GM21786 (cell line): ENCODE results near the gene STAB2.

Experiments used
- ATAC-seq: cut with Tn5 transposase; IDR thresholded peaks from one replicate; pipeline ENCODE4 v1.9.1; 2021; ENCODE audit not compliant: unreplicated experiment

Gene STAB2

DNA sequence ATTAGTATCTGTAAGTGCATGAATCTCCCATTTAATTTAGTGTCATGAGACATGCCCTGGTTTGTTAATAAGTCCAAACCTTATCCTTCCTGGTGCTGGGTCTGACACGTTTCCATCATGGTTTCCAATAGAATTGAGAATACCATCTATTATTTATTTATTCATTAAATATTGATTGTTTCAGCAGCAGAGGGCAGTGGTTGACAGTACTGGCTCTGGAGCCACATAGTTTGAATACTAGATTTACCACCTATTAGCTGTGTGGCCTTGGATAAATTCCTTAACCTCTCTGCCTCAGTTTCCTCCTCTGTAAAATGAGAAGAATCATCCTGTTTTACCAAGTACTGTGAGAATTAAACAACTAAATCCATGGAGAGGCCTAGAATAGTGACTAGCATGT is 941 bp upstream of the STAB2 start:
- no peak for ATAC-seq

DNA sequence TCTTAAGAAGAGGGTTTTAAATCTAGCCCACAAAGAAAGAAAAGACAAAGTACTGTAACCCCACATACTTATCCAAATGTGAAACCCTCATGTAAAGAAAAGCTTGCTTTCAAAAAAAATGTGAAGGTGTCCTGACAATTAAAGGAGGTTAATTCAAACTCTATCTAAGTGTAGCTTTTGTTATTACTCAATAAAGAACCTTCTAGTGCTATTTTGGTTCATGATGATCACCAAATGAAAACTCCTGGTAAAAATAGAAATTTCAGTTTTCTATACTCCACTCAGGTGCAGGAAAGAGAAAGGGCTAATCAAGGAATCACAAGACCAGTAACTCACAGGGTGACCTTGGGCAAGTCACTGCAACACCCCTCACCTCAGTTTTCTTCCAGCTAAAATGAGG is 1.6 kb downstream of the STAB2 start:
- no peak for ATAC-seq

DNA sequence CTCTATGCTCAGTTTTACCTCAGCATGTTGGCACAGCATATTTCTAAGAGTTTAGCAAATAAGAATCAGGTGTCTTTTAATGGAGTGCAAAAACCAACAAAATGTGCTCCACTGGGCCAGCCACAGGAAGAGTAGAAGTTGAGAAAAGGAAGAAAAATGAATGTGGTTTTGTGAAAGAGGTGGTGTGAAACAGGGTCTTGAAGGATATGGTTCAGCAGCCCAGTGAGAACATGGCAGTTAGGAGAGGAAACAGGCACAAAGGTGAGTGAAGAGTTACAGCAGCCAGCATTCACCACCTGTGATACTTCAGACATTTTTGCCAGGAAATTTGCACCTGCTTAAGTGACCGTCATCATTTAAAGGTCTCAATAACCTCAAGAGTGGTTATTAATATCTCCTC is 2.4 kb downstream of the STAB2 start:
- no peak for ATAC-seq

DNA sequence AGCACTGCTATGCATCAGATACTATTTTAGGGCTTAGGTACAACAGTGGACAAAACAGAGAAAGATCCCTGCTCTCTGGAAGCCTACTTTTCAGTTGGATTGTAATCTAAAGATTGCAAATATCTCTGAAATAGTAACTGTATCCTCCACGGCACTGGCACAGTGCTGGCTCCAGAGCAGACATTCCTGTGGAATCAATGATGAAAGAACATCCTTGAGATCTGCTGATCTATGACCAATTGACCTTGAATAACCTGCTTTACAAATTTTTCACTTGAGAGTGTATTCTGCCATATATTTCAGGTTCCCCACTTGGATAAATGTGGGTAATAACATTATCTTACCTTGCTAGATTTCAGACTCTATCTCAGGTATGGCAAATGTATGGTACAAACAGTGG is 3.2 kb downstream of the STAB2 start:
- no peak for ATAC-seq

DNA sequence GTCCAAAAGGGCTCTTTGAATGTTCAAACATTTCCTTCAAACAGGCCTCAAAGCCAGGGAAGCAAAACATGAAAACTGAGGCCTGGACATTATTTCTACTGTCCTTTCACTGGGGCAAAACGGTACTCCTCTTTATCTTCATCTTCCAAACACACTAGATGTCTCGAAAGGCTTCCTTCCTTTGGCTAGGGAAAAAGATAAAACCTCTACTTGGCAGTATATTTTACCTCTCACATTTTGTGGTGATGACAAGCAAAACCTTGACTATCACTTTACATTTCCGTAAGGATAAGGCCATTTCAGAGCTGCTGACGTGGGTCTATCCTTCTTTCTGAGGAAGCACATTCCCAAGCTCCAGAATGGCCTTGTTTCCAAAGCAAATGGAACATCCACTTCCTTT is 9.9 kb downstream of the STAB2 start:
- ATAC-seq, result no peak

DNA sequence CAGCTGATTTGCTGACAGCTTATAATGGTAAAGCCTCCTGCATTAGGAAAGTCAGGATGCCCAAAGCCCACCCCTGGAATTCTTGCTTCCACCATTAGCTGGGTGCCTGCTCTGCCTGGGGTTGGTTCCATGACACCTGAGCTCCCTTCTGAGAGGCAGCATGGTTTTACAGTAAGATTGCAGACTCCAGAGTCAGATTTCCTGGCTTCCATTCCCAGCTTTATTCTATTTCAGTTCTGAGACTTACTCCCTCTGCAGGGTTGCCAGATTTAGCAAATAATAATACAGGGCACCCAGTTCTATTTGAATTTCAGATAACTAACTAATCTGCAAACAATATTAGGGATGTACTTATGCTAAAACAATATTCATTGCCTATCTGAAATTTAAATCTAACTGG is 12.2 kb downstream of the STAB2 start:
- ATAC-seq, result no peak

DNA sequence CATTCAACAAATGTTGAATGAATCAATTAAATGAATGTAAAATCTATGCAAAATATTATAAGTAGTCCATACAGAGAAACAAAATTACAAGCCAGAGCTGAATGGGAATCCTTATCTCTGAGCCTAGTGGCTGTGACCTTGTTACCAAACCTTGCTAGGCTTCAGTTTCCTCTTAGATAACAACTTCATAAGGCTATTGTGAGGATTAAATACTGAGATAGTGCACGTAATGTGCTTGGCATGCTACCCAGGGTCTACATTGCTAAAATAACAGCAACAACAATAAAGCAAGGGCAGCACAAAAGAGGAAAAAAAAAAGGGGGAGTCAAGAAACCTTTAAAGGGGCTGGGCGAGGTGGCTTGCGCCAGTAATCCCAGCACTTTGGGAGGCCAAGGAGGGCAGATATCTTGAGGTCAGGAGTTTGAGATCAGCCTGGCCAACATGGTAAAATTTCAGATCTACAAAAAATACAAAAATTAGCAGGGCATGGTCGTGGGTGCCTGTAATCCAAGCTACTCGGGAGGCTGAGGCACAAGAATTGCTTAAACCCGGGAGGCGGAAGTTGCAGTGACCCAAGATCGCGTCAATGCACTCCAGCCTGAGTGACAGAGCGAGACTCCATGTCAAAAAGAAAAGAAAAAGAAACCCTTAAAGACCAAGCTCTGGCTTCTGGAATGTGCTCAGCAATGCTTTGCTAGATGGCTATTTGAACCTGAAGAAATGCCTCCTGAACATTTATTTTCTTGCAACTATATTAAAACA is 14.1 kb downstream of the STAB2 start:
- no peak for ATAC-seq

DNA sequence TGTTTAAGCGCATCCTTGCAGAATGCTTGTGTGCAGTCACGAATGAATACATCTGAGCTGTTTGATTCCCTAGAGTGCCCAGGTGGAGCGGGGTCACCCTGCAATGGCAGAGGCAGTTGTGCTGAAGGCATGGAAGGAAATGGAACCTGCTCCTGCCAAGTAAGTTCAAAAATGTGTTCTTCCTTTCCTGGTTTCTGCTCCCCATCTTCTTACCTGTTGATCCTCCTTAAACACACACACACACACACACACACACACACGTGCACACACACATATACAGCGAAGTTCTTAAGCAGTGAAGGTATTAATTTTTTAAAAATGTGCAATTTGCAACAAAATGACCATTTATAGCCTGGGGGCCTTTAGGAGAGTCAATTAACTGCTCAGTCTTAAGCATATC is 33.3 kb downstream of the STAB2 start:
- ATAC-seq, result no peak

DNA sequence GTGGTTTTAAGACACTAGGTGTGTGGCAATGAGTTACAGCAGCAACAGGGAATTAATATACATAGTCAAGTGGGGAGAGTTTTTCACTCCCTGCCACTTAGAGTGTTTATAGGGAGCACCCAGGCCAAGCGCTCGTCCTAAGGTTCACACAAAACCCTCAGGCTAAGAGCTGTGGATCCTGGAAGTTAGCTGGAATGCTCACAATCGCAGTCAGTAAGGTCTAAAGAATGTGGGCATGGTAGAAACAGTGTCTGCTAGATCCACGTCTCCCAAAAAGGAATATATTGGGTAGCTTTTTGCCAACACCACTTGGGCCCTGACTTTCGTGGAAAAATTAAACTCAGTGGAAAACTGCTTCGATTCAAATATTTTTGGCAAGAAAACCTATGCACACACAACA is 36.6 kb downstream of the STAB2 start:
- ATAC-seq, result no peak

DNA sequence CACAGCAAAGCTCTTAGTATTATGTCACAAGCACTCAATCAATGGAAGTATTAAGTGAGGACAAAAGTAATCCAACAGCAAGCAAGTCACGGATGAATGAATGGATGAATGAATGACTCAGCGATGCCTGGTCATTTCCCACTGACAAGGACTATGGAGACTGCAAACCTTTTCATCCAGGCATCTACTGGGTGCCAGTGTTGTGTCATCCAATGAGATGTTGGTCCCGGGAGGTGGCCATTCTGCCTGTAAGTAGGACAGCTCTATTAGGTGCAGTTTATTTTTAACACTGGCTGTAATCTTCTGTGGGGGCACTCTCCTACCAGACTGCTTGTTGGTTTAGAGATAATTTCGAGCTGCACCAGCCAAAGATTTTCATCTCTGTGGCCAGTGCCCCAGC is 39.4 kb downstream of the STAB2 start:
- ATAC-seq, result no peak

DNA sequence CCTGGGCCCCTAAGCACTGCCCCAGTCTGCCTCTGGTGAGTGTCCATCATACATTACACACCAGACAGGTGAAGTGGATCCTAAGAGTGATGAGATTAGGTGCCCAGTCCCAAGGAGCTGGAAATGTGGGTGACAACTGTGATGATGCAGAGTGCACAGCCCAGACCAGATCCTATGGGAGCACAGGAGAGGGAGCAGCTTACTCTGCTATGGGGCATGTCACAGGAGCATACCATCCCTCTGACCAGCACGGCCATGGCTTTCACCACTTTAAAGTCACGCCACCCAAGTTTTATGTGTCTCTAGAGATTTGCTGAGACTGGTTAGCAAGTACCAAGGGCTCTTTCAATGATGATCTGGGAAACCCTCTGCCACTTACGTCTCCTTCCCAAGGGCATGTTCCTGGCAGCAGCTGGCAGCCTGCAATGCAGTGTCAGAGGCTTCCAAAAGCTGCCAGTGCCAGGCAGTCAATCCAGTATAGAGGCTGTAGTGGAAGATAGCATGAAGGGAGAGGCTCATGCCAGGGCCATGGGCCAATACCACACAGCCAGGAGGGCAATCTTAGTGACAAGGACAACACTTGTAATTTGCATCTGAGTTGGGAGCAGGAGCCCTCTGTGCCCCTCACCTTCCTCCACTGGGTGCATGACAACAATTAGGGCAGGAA is 40.2 kb downstream of the STAB2 start:
- ATAC-seq, result no peak

DNA sequence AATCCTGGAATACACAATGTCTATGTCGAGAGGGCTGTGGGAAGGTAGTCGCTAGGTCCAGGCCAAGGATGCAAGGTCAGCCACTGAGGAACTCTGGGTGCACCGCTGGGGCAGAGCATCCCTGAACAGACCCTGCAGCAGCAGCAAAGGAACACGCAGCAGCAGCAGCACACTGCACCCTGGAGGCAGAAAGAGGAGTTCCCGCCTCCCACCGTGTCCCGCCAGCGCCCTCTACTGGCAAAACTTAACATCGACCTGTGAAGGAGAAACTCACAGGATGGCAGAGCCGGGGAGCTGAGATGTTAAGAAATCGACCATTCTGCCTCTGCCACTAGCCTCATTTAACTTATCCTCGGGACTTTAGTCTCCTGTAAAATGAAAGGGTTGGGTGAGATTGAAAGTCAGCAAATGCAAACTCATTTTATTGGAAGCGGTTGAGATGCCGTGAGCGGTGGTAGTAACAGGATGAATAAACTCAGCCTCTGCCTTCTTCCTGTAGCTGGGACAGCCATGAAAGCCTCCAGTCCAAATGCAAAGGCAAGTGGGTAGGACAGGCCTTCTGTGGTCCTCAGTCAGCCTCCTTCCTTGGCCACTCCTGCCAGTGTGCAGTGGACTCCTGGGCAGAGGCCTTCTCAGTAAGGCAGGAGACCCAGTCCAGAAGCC is 45.6 kb downstream of the STAB2 start:
- peak; percentile 89 for ATAC-seq

DNA sequence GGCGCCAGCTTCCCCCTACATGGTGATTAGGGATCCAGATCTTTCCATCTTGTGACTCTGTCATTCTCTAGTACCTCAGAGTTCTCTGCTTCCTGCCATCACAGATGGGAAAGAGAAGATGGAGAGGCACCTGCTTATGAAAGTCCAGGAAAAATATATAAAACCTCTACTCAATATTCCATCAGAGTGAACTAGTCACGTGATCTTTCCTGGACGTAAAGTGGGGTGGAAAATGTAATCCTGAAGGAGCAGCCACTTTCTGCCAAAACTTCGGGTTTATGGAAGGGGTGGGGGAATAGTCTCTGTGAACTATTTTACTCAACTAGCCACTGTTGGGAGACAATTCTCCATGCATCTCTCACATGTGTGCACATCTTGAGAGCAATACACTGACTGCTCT is 47.7 kb downstream of the STAB2 start:
- ATAC-seq, result no peak

DNA sequence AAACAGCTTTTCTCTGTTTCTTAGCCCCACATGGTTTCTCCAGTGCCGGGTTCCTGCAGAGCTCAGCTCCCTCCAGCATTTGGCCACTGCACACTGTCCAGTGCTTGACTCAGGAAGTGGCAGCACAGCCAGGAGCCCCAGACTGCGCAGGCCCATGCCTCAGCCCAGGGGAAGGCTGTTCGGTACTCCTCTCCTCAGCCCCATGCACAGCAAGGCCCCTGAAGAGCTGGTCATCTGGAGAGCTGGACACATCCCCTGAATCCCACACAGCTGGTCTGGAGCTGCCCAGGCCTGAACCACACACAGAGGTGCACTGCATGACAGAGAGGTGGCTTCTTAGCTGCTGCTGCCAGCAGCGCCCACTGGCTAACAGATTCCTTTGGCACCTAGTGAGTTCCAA is 48.3 kb downstream of the STAB2 start:
- ATAC-seq, result no peak

DNA sequence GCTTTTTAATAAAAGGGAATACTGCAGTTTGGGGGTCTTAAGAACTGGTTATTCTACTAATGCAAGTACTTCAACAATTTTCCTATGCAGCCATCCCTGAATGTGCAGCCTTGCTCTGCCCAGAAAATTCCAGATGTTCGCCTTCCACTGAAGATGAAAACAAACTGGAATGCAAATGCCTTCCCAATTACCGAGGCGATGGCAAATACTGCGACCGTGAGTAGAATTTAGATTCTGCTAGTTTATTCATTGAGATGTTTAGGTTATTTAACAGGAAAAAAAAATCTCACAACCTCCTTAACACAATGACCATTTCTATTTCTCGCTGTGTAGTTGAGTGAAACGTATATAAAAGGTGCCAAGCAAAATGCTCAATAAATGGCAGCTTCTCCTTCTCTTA is 49.9 kb downstream of the STAB2 start:
- ATAC-seq, result no peak

DNA sequence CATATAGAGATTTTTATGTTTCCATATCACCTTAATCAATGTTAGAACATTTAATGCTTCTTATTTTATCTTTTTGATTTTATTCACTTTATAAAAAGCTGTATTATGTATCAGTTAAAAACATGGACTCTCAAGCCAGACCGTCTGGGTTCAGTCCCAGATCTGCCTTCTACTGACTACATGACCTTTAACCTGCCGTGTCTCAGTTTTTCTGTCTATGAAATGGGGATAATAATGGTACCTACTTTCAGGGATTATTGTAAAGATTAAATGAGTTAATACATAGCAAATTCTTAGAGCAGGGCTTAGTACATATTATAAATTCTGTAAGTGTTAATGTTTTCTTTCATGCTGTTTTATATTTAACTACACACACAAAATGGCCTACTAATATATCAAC is 50.4 kb downstream of the STAB2 start:
- ATAC-seq, result no peak

DNA sequence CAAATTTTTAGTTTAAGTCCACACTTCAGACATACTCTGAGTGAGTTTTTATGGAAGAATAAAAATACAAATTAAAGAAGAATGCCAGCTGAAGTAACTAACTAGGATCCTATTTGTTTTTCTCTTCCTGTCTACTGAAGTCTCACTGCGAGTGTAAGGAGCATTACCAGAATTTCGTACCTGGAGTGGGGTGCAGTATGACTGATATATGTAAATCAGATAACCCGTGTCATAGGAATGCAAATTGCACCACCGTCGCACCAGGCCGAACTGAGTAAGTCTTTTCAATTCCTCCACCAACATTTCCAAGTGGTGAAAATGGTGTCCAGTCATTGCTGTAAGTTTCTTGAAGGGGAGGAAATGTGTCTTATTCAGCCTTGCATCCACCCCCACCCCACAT is 52.9 kb downstream of the STAB2 start:
- ATAC-seq, result no peak

DNA sequence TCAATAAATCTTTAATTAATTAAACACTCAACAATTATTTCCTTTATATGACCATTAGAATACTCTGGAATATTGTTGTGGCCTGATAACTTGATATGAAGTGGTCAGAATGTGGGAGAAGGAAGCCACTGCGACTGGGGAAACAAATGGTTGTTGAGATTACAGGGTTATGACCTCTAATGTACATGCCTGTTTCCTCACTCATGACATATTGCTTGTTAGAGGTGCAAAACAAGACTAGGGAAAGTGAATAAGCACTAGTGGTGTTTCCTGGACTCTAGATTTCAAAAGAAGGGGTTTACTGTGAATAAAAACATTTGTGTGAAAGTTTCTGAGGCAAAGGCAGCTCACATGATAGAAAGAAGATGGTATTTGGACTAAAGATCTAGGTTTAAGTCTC is 53.3 kb downstream of the STAB2 start:
- no peak for ATAC-seq

DNA sequence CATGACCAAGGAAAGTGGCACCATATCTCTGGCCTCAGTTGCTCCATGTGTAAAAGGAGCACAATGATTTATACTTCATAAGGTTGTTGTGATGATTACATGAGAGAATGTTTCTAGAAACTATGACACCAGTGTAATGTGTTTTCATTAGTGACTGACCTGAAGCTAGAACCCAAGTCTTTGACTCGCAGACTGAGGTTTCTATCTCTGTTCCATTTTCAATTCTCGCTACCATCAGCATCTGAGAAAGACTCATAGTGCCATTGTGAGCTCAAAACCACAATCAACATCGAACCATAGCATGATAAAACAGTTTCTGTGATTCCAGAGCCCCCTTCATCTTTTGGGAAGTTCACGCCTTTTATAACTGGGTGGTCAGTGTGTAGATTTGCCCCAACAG is 53.8 kb downstream of the STAB2 start:
- ATAC-seq, result no peak

DNA sequence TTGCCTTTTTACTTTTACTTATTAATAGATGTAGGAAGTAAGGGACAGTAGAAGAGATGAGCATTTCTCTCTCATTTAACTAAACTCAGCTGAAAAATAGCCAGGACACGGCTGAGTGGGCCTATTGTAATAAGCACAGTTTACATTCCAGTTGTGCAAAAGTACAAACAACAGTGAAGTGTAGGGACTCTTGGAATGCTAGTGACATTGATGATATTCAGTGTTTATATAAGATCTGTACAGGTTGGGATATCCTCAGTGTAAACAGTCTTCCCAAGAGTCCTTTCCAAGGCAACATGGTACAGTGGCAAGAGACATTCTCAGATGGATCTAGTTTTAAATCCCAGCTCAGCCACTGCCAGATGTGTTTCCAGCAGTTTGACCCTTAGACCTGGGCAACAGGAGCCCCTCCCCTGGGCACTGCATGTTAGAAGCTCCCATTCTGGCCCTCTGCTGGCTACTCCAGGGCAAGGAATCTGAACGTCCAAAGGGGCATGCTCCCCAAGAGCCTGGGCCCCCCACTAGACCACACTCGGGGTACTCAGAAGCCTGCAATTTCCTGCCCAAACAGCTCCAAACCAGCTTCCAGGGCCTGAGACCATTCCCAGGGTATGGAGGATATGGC is 55.3 kb downstream of the STAB2 start:
- no peak for ATAC-seq

DNA sequence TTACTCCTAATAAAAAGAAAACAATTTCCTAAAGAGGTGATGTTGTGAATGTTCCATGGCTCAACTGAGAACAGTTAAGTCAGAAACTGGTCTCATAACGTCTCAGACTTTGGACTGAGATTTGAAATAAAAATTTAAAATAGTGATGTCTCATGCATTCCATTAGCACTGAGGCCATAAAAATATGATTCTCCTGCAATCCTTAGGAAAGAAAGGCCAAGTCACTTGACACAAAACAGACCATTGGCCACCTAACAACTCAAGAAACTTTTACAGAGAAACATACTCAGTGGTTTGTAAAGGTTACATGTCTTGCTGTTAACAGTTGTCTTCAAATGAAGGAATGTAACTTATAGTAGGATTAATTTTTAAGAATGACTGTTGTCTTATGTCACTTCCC is 58.1 kb downstream of the STAB2 start:
- no peak for ATAC-seq

DNA sequence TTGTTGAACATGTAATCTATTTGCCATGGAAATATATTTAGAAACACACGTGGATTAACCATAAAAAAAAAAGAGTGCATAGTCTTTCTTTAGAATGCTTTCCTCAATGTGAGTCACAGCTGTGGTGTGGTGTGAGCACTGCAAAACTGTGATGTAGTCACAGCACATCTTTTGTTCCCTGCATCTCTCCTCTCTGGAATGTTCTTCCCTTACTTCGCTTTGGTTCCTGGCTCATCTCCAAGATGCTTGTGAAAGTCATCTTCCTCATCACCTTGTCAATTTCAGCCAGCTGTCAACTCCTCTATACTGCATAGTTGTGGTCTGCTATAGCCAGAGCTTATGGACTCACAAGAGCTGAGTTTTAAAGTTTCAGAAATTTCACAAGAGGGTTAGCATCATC is 60.2 kb downstream of the STAB2 start:
- ATAC-seq, result no peak
